ENCODE measurements around the gene KCND3. TPM values are rescaled to one million over a fixed set of nuclear protein-coding genes. Genes with fewer than 3 reads are reported as not detected.

Gene KCND3
- total RNA-seq, 6 donors from 2014 or later: 2.7 to 6.4 (median 5.4) TPM

DNA sequence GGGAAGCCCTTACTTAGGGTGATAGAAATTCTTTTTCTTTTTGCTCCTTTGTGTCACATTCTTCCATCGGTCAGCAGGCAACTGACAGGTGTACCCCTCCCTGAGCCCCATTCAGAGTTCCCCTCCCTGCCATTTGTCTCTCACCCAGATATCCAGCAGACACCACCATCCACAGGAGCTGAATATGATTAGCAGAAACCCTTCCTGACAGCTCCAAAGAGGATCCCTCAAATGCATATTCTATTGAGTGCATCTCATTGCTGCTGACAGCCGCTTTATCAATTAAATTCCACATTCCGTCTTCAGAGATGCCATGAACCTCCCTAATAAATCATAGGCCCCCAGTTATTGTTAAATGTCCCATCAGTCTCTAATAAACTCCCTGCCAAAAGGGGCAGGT lies 239.8 kb downstream of the KCND3 start:
- Histone ChIP-seq H3K4me3 (no peak overlapping the region), H3K9me3 (no peaks in the 10 kb centered on the region), H3K4me1 (peaks cover 0 to 5% (median 2%) of the 10 kb centered on the region in 4 donors), H3K27ac (no peak overlapping the region), H3K27me3 (no peaks in the 10 kb centered on the region), H3K36me3 (no peaks in the 10 kb centered on the region)
- DNase-seq (no peak), ATAC-seq (ENCODE audit: low FRiP score in 2 of 2) (no peak)
- 62 to 81% methylated on average over 3 of the region's 3 CpGs for WGBS, 2 donors
- TF ChIP-seq POLR2A (IDR thresholded peaks at IDR 0.05): no peak
- no peak for TF ChIP-seq EP300 (IDR thresholded peaks at IDR 0.05)
- TF ChIP-seq POLR2AphosphoS5 (IDR thresholded peaks at IDR 0.05): no peak

DNA sequence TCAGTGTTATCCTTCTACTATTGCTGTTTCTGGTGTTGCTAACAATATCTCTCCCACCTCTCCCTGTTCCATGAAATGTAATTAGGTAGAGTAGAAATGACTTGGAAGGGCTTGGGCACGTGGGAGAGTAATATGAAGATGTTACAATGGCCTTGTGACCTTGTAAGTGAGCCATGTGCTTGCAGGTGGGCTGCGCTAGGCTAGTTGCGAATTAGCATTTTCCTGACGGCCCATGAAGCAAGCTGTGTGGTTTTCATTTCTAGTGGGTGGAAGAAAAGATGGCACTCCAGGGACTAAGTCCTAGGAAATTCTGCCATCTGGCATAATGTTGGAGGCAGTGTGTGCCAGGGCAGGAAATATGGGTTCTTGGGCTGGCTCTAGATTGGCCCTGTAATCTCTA lies 241.5 kb downstream of the KCND3 start:
- Histone ChIP-seq H3K9me3 (no peaks in the 10 kb centered on the region), H3K27me3 (no peaks in the 10 kb centered on the region), H3K27ac (no peak overlapping the region), H3K4me3 (no peak overlapping the region), H3K4me1 (no peaks in the 10 kb centered on the region), H3K36me3 (no peaks in the 10 kb centered on the region)
- no peak for ATAC-seq (ENCODE audit: low FRiP score in 2 of 2)
- no peak for DNase-seq
- WGBS, 2 donors: 84 to 90% methylated on average over 4 of the region's 4 CpGs
- TF ChIP-seq POLR2AphosphoS5 (IDR thresholded peaks at IDR 0.05): no peak
- no peak for TF ChIP-seq POLR2A (IDR thresholded peaks at IDR 0.05)
- TF ChIP-seq, protein P1, sequence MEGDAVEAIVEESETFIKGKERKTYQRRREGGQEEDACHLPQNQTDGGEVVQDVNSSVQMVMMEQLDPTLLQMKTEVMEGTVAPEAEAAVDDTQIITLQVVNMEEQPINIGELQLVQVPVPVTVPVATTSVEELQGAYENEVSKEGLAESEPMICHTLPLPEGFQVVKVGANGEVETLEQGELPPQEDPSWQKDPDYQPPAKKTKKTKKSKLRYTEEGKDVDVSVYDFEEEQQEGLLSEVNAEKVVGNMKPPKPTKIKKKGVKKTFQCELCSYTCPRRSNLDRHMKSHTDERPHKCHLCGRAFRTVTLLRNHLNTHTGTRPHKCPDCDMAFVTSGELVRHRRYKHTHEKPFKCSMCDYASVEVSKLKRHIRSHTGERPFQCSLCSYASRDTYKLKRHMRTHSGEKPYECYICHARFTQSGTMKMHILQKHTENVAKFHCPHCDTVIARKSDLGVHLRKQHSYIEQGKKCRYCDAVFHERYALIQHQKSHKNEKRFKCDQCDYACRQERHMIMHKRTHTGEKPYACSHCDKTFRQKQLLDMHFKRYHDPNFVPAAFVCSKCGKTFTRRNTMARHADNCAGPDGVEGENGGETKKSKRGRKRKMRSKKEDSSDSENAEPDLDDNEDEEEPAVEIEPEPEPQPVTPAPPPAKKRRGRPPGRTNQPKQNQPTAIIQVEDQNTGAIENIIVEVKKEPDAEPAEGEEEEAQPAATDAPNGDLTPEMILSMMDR (IDR thresholded peaks at IDR 0.05): no peak

- Histone ChIP-seq H3K4me3 (no peak overlapping the region), H3K9me3 (no peaks in the 10 kb centered on the region), H3K27me3 (no peaks in the 10 kb centered on the region), H3K4me1 (no peaks in the 10 kb centered on the region), H3K27ac (no peak overlapping the region), H3K36me3 (no peaks in the 10 kb centered on the region)
- no peak for TF ChIP-seq POLR2AphosphoS5 (IDR thresholded peaks at IDR 0.05)
- TF ChIP-seq POLR2A (IDR thresholded peaks at IDR 0.05): no peak
- no peak for TF ChIP-seq EP300 (IDR thresholded peaks at IDR 0.05)
- TF ChIP-seq, protein P1 (IDR thresholded peaks at IDR 0.05): peak; percentile 59 to 85 (median 73)
- ATAC-seq (ENCODE audit: low FRiP score in 2 of 2) (peak; percentile 67 to 87), DNase-seq (peak in 1 of 2 donors; percentile 85)
- 31 to 44% methylated on average over 3 of the region's 3 CpGs for WGBS, 2 donors
Measured at GRCh38 chr1:111747282-111747734, 242.2 kb downstream of the KCND3 start.

DNA sequence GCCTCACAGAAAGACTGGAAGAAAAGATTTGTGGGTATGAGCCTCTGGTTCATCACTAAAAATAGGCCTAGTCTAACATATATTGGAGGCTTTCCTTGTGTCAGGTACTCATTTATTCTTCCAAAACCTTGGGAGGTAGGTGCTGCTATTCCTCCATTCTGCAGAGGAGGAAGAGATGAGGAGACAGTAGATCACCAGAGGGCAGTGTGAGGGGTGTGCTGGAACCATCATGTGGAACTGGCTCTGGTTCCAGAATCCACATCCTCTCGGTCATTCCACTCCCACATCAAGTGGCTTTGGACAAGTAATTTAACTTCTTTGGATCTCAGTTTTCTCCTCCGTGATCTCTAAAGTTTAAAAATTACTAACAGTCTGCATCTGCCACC lies 242.9 kb downstream of the KCND3 start:
- 86 to 92% methylated on average over 2 of the region's 2 CpGs for WGBS, 2 donors
- TF ChIP-seq POLR2A (IDR thresholded peaks at IDR 0.05): no peak
- TF ChIP-seq POLR2AphosphoS5 (IDR thresholded peaks at IDR 0.05): no peak
- no peak for TF ChIP-seq EP300 (IDR thresholded peaks at IDR 0.05)
- TF ChIP-seq, protein P1 (IDR thresholded peaks at IDR 0.05): no peak
- no peak for DNase-seq
- H3K4me1 ChIP-seq: no peaks in the 10 kb centered on the region
- H3K9me3 ChIP-seq: no peaks in the 10 kb centered on the region
- no peak for ATAC-seq (ENCODE audit: low FRiP score in 2 of 2)
- no peaks in the 10 kb centered on the region for H3K27me3 ChIP-seq
- H3K36me3 ChIP-seq: no peaks in the 10 kb centered on the region
- H3K27ac ChIP-seq: no peak overlapping the region
- H3K4me3 ChIP-seq: no peak overlapping the region

GRCh38 chr1:111745675-111746613 lies 243.5 kb downstream of the KCND3 start:
- Histone ChIP-seq H3K27ac (no peak overlapping the region), H3K4me3 (no peak overlapping the region), H3K4me1 (no peaks in the 10 kb centered on the region), H3K36me3 (no peaks in the 10 kb centered on the region), H3K9me3 (no peaks in the 10 kb centered on the region), H3K27me3 (no peaks in the 10 kb centered on the region)
- no peak for ATAC-seq (ENCODE audit: low FRiP score in 2 of 2)
- no peak for DNase-seq
- TF ChIP-seq, protein P1 (IDR thresholded peaks at IDR 0.05): no peak
- no peak for TF ChIP-seq EP300 (IDR thresholded peaks at IDR 0.05)
- TF ChIP-seq POLR2AphosphoS5 (IDR thresholded peaks at IDR 0.05): no peak
- no peak for TF ChIP-seq POLR2A (IDR thresholded peaks at IDR 0.05)
- WGBS, 2 donors: 95 to 96% methylated on average over 9 of the region's 9 CpGs

Data from upper lobe of left lung (tissue), 6 donors.